ENCODE measurements around the gene GP1BB.

DNA sequence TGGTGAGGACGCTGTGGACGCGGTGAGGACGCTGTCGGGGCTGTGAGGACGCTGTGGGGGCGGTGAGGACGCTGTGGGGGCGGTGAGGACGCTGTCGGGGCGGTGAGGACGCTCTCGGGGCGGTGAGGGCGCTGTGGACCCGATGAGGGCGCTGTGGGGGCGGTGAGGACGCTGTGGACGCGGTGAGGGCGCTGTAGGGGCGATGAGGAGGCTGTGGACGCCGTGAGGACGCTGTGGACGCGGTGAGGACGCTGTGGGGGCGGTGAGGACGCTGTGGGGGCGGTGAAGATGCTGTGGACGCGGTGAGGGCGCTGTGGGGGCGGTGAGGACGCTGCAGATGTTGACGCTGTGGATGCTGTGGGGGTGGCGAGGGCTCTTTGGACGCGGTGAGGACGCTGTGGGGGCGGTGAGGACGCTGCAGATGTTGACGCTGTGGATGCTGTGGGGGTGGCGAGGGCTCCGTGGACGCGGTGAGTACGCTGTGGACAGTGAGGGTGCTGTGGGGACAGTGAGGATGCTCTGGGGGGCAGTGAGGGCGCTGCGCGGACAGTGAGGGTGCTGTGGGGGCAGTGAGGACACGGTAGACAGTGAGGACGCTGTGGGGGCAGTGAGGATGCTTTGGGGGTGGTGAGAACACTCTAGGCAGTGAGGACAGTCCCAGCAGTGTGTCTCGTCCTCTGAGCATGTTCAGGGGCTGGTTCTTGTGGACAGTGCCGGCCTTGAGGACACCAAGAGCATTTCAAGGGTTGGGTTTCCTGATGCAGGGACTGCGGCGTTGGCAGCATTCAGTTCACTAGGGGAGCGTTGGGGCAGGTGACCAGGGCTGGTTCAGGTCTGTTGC is 4.2 kb downstream of the GP1BB start:
- no peak for TF ChIP-seq CTCF (IDR thresholded peaks at IDR 0.05)
- TF ChIP-seq POLR2A (IDR thresholded peaks at IDR 0.05) = no peak
